Measurements from ENCODE around the gene TECRL.

The TECRL gene

DNA sequence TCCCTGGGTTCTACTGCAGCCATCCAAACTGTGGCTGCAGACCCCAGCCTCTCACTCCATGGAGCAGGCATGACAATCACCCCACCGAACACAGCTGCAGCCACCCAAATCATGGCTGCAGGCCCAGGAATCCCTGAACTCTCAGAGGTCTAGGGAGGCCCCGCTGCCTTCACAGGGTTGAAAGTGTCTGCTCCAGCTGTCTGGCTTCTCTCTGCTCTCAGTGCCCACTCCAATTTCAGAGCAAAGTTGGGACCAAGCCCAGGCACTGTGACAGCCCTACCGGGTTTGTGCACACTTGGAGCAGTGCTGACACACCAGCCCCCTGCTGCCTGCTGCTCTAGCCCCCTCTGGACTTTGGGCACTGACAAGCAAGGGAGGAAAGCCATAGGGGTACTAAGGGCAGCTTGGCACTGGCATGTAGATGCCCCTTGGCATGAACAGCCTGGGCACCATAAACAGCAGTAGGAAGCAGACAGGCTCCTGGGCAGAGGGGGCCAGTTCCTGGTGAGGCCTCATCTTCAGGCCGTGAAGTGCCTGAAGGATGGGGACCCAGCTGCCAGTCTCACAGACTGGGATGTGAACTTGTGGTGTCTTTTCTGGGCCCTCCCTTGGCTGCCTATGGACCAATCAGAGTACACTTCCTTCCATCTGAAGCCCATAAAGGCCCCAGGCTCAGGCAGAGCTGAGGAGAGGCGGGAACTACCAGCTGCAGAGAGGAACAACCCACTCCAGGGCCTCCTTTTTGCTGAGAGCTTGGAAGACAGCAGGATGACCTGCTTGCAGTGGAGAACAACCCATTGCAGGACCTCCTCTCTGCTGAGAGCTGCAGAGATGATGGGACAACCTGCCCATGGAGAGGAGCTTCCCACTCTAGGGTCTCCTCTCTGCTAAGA is 68.8 kb downstream of the TECRL start:
- in situ Hi-C loops (cut with HindIII; ENCODE audit: low sequenced_read_pairs), result no loop called here
- TF ChIP-seq, protein P1, sequence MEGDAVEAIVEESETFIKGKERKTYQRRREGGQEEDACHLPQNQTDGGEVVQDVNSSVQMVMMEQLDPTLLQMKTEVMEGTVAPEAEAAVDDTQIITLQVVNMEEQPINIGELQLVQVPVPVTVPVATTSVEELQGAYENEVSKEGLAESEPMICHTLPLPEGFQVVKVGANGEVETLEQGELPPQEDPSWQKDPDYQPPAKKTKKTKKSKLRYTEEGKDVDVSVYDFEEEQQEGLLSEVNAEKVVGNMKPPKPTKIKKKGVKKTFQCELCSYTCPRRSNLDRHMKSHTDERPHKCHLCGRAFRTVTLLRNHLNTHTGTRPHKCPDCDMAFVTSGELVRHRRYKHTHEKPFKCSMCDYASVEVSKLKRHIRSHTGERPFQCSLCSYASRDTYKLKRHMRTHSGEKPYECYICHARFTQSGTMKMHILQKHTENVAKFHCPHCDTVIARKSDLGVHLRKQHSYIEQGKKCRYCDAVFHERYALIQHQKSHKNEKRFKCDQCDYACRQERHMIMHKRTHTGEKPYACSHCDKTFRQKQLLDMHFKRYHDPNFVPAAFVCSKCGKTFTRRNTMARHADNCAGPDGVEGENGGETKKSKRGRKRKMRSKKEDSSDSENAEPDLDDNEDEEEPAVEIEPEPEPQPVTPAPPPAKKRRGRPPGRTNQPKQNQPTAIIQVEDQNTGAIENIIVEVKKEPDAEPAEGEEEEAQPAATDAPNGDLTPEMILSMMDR (IDR thresholded peaks at IDR 0.05; ENCODE audit: low read depth, low read length, missing control alignments), result no peak
- H3K4me3 ChIP-seq (ENCODE audit: low read depth, low read length), result no peak overlapping the region
- DNase-seq (ENCODE audit: low read depth), result no peak

DNA sequence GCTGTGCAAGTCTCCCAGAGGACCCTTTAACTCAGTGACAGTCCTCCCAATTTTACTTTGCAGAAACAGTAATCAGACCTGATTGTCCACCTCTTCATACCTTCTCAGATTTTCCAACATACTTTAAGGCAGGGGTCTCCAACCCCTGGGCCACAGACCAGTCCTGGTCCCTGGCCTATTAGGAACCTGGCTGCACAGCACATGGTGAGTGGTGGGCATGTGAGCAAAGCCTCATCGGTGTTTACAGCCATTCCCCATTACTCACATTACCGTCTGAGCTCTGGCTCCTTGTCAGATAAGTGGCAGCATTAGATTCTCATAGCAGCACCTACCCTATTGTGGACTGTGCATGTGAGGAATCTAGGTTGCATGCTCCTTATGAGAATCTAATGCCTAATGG is 74.3 kb downstream of the TECRL start:
- TF ChIP-seq, protein P1 (IDR thresholded peaks at IDR 0.05; ENCODE audit: low read depth, low read length, missing control alignments), result no peak
- DNase-seq (ENCODE audit: low read depth), result no peak
- H3K4me3 ChIP-seq (ENCODE audit: low read depth, low read length), result no peak overlapping the region
- in situ Hi-C loops (cut with HindIII; ENCODE audit: low sequenced_read_pairs), result no loop called here

- no peak overlapping the region for H3K4me3 ChIP-seq (ENCODE audit: low read depth, low read length)
- in situ Hi-C loops (cut with HindIII; ENCODE audit: low sequenced_read_pairs), result no loop called here
- TF ChIP-seq, protein P1 (IDR thresholded peaks at IDR 0.05; ENCODE audit: low read depth, low read length, missing control alignments), result no peak
- no peak for DNase-seq (ENCODE audit: low read depth)
Measured at GRCh38 chr4:64330143-64330542, 79.1 kb downstream of the TECRL start.

- in situ Hi-C loops (cut with HindIII; ENCODE audit: low sequenced_read_pairs), result no loop called here
- DNase-seq (ENCODE audit: low read depth), result no peak
- H3K4me3 ChIP-seq (ENCODE audit: low read depth, low read length), result no peak overlapping the region
- TF ChIP-seq, protein P1 (IDR thresholded peaks at IDR 0.05; ENCODE audit: low read depth, low read length, missing control alignments), result no peak
Measured at GRCh38 chr4:64327237-64327636, 82.0 kb downstream of the TECRL start.

DNA sequence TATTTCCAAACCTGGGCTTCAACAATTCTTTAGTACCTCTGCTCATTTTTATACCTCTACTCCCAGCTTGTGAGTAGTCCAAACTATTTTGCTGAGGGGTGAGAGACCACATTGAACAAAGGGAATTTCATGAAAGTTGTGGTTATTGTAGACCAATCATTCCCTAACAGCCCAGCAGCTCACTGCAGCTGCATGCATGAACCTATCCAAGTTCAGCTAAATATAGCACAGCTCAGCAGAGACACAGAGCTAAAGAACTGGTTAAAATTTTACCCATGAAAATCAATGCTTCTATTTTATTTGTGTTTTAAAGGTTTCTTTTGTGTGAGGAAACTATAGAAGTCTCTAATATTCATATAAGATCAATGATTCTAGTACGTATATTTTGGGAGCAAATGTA is 82.7 kb downstream of the TECRL start:
- in situ Hi-C loops (cut with HindIII; ENCODE audit: low sequenced_read_pairs), result no loop called here
- H3K4me3 ChIP-seq (ENCODE audit: low read depth, low read length), result no peak overlapping the region
- TF ChIP-seq, protein P1 (IDR thresholded peaks at IDR 0.05; ENCODE audit: low read depth, low read length, missing control alignments), result no peak
- DNase-seq (ENCODE audit: low read depth), result no peak

DNA sequence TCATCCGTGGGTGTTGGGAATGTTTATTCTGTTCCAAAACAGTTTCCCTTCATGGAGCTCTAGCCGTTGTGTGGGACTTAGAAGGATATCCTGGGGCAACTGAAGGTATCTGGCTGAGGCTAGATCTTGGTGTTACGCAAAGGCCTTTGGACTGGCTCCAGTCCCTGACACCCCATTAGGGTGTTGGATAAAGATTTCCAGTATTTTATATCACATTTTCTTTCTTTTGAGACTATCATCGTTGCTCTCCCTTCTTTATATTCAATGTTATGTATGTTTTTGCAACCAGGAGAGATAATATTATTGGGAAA is 103.0 kb downstream of the TECRL start:
- H3K4me3 ChIP-seq (ENCODE audit: low read depth, low read length), result no peak overlapping the region
- TF ChIP-seq, protein P1 (IDR thresholded peaks at IDR 0.05; ENCODE audit: low read depth, low read length, missing control alignments), result no peak
- in situ Hi-C loops (cut with HindIII; ENCODE audit: low sequenced_read_pairs), result no loop called here
- no peak for DNase-seq (ENCODE audit: low read depth)
